ENCODE data around the gene GABRB3.

DNA sequence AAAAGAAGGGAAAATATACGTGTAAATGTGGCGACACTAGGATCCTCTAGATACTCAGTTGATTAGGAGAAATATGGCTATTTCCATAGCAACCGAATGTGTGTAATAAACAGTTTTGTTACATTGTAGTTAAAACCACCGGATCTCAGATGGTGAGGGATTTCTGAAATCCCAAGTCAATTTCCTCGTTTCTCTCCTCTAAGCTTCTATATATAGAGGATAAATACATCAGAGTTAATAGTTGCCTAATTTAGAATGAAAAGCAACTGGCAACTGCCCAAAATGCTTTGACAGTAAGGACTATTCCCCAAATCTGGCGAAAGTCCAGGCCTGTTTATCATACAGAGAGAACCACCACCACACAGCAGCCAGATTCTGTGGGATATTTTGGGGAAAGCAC is 112.6 kb downstream of the GABRB3 start:
- TF ChIP-seq, protein P1, sequence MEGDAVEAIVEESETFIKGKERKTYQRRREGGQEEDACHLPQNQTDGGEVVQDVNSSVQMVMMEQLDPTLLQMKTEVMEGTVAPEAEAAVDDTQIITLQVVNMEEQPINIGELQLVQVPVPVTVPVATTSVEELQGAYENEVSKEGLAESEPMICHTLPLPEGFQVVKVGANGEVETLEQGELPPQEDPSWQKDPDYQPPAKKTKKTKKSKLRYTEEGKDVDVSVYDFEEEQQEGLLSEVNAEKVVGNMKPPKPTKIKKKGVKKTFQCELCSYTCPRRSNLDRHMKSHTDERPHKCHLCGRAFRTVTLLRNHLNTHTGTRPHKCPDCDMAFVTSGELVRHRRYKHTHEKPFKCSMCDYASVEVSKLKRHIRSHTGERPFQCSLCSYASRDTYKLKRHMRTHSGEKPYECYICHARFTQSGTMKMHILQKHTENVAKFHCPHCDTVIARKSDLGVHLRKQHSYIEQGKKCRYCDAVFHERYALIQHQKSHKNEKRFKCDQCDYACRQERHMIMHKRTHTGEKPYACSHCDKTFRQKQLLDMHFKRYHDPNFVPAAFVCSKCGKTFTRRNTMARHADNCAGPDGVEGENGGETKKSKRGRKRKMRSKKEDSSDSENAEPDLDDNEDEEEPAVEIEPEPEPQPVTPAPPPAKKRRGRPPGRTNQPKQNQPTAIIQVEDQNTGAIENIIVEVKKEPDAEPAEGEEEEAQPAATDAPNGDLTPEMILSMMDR (IDR thresholded peaks at IDR 0.05), result no peak
- TF ChIP-seq EZH2 (IDR thresholded peaks at IDR 0.05; ENCODE audit: borderline replicate concordance, insufficient read depth, low read depth, low read length, poor library complexity, severe bottlenecking), result no peak

Data from B cell (primary cell).